C4-2B (cell line): ENCODE data around the gene HHLA2.

Experiments used
- CTCF ChIP-seq: fragments of 450-650 bp; conservative IDR thresholded peaks from 2 replicates; pipeline ENCODE4 v1.5.1; 2017; ENCODE audit warnings: mild to moderate bottlenecking
- ZFX ChIP-seq: fragments of 450-650 bp; IDR thresholded peaks from 2 replicates; pipeline ENCODE4 v1.6.1; 2017

- TF ChIP-seq CTCF (no peak), ZFX (no peak)
These were observed 93.0 kb downstream of the HHLA2 start for GRCh38 chr3:108389372-108389771.
